Measurements from ENCODE around the gene PDE4D.

The PDE4D gene

GRCh38 chr5:59268756-59269415, 624.6 kb downstream of the PDE4D start:
- DNase-seq: no peak

DNA sequence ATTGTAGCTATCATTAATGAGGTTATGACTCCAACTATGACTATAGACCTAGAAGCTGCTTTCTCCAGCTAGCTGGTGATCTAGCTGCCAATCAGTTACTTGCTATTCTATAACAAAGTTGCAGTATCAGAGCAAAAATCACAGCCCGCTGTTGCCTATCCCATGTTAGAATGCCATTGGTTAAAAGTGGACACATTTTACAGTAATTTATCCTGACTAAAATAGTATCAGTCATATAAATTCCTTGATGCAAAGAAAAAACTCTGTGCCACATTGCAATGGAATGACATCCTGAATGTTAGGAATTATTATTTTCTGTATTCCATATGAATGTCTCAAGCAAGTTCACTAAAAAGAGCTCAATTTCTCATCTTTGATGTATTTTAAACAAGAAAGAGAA, 626.5 kb downstream of the PDE4D start:
- no peak for DNase-seq

DNA sequence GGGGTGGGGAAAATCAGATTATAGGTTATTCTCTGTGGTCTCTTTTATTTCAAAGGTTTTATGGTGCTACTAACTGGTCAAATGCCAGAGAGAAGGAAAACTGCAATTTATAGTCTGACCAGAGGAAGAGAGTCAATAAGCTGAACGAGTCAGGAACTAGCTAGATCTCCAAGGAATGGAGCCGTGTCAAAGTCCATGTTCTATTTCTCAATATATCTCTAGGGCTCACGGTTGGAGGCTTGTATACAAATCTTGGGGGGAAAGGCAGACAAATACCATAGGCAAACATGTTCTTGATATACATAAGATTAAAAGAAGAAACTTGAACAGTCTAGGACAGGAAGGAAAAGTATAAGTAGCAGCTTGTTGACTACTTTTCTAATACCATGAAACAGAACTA, 627.1 kb downstream of the PDE4D start:
- DNase-seq: no peak

DNA sequence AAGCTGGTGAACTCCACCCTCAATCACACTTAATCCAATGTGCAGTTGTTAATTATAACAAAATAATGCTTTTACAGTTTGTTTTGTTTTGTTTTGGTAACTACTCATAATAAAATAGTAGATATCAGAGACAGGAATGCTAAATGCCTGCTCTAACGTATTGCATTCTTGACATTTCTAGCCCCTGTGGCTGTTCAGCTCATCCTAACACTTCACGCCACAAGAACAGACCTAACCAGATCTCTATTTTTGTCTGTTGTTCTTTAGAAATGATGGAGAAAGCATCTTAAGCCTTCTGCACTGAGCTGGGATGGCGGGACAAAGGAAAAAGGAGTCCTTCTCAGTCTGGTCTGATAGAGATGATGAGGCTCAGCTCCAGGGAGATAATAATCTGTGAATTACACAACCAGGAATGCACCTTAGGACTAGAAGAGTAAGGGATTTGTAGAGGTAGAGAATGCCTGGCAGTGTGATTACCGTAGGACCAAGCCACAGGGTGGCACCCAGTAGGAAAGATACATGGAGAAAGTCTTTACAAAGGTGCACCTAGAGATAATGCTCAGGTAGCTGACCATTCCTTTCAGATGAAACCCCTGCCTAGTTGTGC, 628.8 kb downstream of the PDE4D start:
- DNase-seq: no peak

DNA sequence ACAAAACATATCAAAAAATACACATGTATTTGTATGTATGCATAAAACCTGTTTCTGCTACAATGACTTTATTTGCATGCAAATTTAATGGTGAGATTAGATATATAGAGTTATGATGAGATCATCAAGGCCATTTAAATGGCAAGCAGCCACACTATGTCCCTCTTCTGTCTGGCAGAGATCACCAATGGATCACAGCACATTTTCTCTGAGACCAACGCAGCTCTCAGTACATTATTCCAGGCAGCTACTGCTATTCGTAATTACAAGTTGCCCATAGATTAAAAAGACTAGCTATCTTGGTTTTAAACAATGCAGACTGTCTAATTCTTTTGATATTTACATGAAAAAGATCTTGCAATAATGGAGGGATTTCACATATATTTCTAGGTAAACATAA, 629.5 kb downstream of the PDE4D start:
- no peak for DNase-seq

GRCh38 chr5:59261969-59262368, 631.6 kb downstream of the PDE4D start:
- DNase-seq: no peak

DNA sequence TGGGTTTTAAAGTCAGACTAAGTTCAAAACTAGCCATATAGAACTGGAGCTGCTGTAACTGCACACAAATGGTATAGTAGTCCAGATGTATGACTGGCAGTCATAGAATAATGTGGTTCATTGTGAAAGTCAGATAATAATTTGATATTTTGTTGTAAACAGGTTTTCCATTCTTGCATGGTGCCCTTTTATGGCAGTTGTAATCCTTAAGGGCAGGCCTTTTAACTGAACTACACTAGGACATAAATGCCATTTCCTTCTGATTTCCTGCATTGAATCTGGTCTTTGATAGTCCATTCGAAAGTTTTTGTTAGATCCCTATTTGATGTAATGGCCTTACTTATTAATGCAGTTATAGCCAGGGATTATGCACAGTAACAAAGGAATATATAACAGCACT, 632.6 kb downstream of the PDE4D start:
- DNase-seq: no peak

DNA sequence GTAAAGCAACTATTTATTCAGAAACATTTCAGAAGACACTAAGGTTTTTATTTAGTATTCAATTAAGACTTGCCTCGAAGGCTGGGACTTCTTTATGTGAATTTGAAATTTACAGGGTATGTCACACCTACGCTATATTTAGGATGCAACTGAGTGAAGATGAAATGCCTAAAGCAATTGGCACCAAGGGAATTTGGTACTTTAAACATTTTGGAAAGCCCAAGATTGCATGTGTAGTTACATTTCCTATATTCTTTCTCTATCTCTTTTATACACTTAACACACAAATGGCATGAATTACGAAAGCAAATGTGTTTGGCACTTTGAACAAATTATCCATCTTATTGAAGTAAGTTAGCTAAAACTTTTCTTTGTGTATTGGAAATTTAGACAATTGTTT, 633.3 kb downstream of the PDE4D start:
- no peak for DNase-seq

DNA sequence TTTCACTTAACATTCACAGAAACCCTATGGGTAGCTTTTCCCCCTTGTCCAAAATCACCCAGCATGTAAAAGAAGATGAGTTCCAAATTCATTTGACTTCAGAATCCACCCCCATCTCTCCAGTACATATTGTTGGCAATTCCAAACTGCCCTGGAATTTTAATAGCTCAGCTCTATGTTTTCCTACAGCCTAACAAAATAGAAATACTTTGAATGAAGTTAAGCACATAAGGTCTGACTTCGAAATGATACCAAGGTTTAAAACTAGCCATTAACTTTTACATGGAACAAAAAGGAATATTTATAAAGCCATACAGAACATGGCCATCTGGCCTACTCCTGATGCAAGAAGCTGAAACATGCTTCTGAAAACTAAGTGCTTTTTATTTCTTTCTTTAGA, 634.3 kb downstream of the PDE4D start:
- DNase-seq: no peak

- DNase-seq: no peak
Observed at GRCh38 chr5:59257488-59258400, 635.8 kb downstream of the PDE4D start.

DNA sequence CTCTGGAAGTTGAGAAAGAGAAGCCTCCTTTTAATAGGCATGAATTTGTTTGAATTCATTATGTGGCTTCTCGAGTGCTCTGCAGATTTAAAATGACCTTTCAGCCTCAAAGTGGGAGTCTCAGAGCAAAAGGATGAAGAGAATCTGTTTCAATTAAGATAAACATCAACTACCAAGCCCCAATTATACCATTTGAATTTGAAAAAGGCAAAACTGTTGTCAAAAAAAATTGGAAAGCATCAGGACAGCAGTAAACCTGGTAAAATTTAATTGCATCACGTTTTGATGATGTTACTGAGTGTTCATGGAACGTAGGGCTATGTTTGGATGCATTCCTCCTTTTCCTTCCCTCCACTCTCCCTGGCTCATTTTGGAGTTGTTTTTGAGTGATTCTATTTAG, 637.2 kb downstream of the PDE4D start:
- no peak for DNase-seq

DNA sequence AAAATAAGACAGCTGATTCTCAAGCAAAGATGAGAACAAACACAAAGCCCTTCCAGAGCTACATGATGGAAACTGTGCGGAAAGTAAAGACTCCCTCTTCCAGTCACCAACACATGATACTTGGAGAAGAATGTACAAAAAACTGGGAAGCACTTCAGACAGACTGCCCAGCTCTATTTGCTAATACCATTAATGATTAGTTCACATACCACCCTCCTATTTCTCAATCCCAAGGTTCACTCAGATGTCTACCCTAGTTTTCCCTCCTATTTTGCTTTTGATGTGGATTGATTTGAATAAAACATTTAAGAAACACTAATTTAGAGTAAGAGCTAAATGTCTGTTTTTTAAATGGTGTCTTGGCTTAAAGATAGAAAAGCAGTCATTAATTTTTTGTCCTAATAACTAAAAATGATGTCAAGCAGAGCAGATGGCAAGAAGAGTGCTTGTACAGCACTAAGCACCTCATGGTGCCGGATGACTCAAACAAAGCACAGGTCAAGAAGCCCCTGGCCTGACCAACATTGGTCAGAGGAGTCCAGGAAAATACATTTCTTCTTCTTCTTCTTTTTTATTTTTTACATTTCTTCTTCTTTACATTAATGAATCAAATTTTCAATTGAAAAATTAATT, 639.4 kb downstream of the PDE4D start:
- DNase-seq: no peak

DNA sequence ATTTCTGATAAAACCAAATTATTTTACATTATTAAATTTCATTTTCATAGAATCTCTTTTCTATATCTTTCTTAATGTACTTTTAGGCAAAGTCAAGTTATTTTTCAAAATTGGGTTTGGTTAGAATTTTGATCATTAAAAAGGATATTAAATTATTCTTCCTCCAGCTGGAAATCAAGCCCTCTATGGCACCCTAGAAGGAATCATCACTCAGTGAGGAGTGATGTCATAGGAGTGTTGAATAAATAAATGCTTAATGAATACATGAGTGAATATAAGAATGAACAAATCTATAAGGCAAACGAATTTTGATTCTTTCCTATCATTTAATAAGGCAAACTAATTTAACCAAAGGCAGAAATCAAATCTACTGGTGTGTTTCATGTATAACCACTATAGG, 639.9 kb downstream of the PDE4D start:
- no peak for DNase-seq

GRCh38 chr5:59251627-59252026, 641.9 kb downstream of the PDE4D start:
- DNase-seq: no peak

GRCh38 chr5:59249726-59250125, 643.8 kb downstream of the PDE4D start:
- DNase-seq: no peak

DNA sequence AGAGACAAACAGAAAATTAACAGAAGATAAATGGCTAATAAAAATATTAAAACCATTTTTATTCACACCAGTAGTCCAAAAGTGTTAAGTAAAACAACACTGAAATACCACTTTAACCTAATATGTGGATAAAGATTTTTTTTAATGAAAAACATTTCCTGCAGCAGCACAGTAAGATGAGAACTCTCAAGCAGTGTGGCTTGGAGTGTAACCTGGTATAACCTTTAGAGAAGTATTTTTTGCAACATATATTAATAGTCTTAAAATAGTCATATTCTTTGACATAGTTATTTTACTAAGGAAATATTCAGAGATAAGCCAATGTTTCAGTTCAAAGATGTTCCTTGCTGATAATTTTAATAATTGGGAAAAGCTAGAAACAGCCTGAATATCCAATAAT, 644.4 kb downstream of the PDE4D start:
- no peak for DNase-seq

GRCh38 chr5:59246882-59247281, 646.6 kb downstream of the PDE4D start:
- no peak for DNase-seq

- DNase-seq: no peak
Observed at GRCh38 chr5:59246145-59246869, 647.2 kb downstream of the PDE4D start.

- DNase-seq: no peak
Observed at GRCh38 chr5:59245198-59245597, 648.3 kb downstream of the PDE4D start.

DNA sequence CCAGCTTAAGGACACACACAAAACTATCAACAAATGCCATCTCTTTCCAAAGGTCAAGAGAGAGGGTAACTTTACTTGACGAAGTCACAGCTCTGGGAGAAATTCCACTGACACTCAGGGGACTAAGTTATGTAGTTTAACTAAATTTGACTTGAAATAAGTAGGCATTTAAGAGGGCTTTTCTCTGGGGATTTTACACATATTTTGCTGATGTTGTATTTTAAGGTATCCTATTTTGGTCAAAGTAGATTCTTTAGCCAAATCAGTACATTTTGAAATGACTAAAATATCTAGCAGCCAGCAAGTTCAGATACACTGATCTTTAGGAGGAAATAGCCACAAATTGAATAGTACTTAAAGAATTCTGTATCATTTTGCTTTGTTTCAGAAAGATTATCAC, 652.0 kb downstream of the PDE4D start:
- no peak for DNase-seq

DNA sequence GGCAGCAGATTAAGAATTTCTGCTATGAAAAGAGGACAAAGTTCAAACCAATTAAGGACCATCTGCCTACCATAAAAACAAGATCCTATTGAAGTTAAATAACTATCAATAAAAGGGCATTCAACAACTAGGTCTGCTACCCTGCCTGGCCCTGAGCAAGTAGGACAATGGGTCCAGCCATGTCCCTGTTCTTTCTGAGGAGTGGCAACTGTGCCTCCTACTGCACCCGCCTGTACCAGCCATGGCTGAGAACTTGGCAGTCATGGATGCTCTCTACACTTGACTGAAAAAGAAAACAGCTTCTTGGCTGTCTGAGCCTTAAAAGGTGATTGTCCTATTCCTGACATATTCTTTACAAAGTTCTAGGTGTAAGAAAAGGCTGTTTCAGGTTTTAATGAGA, 652.4 kb downstream of the PDE4D start:
- DNase-seq: no peak

DNA sequence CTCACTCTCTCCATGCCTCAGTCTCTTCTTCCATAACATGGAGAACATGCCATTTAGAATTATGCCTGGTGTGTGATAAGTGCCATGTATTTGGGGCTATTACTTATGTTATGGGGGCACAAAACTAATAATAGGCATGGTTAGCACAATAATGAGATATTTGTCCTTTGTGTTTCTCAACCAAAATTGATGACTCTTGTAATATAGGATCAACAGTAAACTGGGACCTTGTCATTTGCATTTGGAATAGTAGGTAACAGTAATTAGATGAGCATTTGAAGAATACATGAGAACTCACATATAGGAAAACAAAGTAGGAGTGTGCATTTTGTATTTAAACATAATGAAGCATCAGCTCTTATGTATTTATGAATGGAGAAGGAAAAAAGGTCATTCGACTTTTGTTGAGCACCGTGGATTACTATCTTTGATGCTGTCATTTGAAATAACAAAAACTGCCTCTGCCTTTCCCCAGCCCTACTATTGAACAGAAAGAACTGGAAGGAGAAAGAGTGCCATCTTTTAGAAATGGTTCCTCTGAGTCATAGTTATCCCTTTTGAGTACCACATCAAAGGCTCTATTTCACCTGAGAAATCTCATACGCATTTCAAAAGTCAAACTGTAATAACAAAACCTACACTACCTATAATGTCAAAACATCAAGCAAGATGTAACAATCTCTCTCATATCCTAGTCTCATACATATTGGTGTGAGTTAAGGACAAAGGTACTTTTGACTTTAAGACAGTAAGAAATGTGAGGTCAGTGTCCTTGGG, 655.2 kb downstream of the PDE4D start:
- no peak for DNase-seq

Measured in DMS79 treated with DMSO at 0.1 percent for 48 hours (cell line).